Prostate gland (tissue), 2 donors: ENCODE measurements around the gene CPNE4.

Experiments used
- POLR2A ChIP-seq: fragments of 450-650 bp; IDR thresholded peaks from one replicate; pipeline ENCODE4 v1.6.1; 2016; ENCODE audit warnings: antibody characterized with exemption, mild to moderate bottlenecking
- POLR2AphosphoS5 ChIP-seq: sonication (generic); formaldehyde crosslinking; IDR thresholded peaks from one replicate; pipeline ENCODE4 v1.6.1; 2017; ENCODE audit warnings: antibody characterized with exemption
- TF ChIP-seq, protein P1 (sequence below), 4 experiments: fragments of 200-600 bp in 2 of 4; fragments of 450-650 bp in 2 of 4; sonication (generic) in 2 of 4; IDR thresholded peaks; 1 replicate in 3 of 4; 2 replicates in 1 of 4; pipeline ENCODE4 v1.5.1; 2016 to 2019; ENCODE audit warnings: antibody characterized with exemption in 4 of 4, mild to moderate bottlenecking in 2 of 4, moderate library complexity in 2 of 4

DNA sequence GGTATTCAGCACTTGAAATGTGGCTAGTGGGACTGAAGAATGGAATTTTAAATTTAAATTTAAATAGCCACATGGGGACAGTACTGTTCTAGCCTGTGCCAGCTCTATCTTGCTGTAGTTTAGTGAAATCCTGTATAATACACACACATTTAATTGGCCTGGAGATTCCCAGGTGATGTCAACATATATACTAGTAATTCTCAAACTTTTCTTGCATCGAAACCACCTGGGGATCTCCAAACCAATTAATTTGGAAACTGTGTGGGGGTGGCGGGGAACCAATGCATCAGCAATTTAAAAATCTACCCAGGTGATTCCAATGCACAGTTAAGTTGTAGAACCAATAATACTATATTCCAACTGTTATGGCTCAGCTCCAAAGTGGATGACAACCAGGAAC is 303.1 kb downstream of the CPNE4 start:
- TF ChIP-seq, protein P1, sequence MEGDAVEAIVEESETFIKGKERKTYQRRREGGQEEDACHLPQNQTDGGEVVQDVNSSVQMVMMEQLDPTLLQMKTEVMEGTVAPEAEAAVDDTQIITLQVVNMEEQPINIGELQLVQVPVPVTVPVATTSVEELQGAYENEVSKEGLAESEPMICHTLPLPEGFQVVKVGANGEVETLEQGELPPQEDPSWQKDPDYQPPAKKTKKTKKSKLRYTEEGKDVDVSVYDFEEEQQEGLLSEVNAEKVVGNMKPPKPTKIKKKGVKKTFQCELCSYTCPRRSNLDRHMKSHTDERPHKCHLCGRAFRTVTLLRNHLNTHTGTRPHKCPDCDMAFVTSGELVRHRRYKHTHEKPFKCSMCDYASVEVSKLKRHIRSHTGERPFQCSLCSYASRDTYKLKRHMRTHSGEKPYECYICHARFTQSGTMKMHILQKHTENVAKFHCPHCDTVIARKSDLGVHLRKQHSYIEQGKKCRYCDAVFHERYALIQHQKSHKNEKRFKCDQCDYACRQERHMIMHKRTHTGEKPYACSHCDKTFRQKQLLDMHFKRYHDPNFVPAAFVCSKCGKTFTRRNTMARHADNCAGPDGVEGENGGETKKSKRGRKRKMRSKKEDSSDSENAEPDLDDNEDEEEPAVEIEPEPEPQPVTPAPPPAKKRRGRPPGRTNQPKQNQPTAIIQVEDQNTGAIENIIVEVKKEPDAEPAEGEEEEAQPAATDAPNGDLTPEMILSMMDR (IDR thresholded peaks at IDR 0.05), result no peak
- no peak for TF ChIP-seq POLR2A
- no peak for TF ChIP-seq POLR2AphosphoS5
